Activated effector memory CD4-positive, alpha-beta T cell treated with anti-CD3 and anti-CD28 coated beads, Interleukin-2, amount 50 U/mL, for 16 hours (primary cell): ENCODE data around the gene ATP6V0A1.
"Not testable (repeated sequence)": the region's sequence is repeated elsewhere in the genome, so short reads cannot be mapped to it uniquely, and the experiment has no call there.

Experiments used
- DNase-seq: peaks from one replicate; pipeline ENCODE4 v3.0.0-alpha.2; 2020

ATP6V0A1 gene

DNA sequence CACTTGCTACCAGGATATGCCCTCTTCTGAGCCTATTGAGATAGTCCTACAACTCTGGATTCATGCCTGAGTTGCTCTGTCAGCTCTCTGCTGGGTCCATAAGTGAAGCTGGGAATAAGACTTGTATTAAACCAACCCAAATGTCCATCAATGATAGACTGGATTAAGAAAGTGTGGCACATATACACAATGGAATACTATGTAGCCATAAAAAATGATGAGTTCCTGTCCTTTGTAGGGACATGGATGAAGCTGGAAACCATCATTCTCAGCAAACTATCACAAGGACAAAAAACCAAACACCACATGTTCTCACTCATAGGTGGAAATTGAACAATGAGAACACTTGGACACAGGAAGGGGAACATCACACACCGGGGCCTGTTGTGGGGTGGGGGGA lies 19.1 kb downstream of the ATP6V0A1 start:
- DNase-seq = not testable (repeated sequence)

DNA sequence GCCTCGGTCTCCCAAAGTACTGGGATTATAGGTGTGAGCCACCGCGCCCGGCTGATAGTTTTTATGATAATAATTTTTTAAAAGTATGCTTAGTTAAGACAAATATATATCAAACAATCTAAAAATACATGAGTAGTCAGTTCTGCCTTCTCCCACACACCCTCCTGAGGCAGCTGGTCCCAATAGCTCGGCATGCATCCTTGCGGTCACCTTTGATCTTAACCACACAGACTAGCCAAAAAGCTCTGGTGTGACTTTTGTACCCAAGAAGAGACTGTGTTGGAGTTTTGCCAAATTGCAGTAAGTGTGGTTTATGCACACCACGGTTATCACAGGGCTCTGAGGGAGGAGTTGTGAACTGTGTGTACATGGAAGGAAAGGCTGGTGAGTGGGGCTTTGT lies 25.6 kb downstream of the ATP6V0A1 start:
- peak; percentile 84 for DNase-seq

DNA sequence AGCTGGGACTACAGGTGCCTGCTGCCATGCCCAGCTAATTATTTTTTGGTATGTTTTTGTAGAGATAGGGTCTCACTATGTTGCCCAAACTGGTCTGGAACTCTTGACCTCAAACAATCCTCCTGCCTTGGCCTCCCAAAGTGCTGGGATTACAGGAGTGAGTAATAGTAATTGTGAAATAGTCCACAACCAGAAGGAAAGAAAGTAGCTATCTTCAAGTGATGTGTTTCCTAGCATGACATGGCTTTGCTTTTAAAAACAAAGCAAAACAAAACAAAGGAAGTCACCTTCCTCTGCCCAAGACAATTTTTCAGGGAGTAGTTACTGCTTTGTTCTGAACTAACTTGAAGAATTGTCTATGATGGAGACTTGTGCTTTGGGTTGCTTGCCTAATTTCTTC lies 27.0 kb downstream of the ATP6V0A1 start:
- DNase-seq = no peak

DNA sequence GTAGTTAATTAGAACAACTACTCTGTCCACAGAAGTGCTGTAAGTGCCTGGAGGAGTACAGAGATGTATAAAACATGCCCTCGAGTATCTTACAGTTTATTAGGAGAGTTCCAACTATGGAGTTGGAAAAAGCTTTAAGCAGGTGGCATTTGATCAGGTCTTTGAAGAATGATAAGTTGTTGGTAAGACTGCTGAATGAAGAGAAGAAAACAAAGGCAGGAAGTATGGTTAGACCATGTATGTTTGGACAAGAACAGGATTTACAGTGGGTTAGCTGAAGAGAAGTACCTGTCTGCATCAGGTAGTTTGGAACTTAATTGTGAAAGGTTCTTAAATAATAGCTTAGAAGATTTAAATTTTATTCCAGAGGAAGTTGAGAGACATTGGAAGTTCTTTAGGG lies 29.4 kb downstream of the ATP6V0A1 start:
- no peak for DNase-seq

DNA sequence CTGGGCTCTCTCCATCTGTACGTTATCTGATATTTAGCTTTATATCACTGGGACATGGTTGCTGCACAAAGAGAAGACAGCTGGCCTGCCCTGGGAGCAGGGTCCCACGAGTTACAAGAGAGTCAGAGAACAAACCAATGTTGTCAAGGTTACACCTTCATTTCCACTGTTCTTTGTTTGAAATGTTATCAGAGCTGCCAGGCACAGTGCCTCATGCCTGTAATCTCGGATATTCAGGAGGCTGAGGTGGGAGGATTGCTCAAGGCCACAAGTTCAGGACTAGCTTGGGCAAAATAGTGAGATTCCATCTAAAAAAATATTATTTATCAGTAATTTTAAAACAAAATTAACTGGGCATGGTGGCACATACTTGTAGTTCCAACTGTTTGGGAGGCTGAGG lies 34.6 kb downstream of the ATP6V0A1 start:
- no peak for DNase-seq

DNA sequence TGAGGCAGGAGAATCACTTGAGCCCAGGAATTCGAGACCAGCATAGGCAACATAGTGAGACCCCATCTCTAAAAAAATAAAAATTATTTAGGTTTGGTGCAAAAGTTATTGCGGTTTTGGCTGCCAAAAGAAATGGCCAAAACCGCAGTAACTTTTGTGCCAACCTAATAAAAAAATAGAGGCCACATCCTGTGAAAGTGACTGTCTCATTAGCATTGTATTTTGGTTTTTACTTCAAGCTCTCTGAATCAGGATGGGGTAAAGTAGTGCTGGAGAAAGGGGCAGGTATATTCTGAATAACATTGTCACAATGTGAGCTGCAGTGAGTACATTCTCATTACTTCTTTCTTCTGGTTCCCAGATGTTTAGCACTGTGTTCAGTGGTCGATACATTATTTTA lies 36.0 kb downstream of the ATP6V0A1 start:
- no peak for DNase-seq

DNA sequence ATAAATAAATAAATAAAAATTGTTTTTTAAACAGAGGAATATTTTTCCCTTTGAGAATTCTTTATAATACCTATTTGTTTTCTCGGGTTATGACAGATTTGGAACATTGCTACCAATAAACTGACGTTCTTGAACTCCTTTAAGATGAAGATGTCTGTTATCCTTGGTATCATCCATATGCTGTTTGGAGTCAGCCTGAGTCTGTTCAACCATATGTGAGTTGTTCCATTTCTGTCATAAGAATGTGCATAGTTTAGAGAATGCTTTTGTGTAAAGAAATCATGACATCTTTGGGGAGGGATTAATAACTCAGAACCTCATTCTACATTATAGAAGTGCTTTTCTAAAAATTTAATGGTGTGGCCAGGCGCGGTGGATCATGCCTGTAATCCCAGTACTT lies 40.1 kb downstream of the ATP6V0A1 start:
- no peak for DNase-seq

DNA sequence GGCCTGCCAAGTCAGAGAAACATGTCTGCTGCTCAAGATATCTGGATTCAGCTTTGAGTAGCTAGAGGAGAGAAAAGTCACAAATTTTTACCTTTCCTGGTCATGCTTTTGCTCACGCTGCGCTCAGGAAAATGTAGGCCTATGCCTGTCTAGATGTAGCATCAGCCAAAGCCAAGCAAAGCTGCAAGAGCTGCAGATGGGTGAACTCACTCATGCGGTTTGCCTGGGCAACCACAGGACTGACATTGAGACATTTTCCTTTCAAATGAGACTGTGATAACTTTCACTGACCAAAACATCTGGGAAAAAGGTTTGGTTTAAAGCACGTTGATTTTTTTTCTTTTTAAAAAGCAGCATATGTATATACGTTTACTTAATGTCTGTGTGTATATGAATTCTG lies 43.4 kb downstream of the ATP6V0A1 start:
- no peak for DNase-seq

DNA sequence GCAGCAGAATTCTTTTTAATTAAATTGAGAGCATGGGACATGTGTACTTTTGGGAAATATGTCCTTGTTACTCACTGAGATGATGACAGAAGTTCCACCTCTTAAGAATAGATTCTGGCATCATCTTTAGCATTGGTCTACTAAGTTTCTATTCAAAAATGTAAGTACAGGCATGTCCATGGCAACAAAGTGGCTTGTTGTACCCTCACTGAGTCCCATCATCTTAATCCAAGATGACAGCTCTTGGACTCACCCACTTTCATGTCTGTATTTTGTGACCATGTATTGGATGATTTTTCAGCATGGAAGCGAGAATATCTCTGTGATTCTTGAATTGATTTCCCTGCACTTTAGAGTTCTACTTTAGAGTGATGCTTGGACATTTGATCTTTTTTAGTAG lies 44.2 kb downstream of the ATP6V0A1 start:
- no peak for DNase-seq

DNA sequence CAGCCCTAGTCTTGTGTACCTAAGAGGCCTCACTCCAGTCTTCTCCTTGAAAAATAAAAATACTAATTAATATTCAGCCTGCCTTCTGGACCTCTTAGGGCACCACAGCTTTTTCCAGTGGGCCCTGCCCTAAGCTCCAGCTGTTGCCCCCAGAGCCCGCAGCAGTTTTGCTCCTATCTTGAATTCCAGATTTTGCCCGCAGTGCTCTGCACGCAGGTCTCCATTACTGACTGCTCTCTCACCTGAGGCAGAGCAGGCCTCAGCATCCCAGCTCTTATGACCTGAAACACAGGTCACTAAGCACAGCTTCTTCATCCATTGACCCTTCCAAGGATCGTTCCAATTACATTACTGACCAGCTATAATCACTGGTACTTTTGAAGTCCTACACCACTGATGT lies 49.0 kb downstream of the ATP6V0A1 start:
- DNase-seq = no peak

DNA sequence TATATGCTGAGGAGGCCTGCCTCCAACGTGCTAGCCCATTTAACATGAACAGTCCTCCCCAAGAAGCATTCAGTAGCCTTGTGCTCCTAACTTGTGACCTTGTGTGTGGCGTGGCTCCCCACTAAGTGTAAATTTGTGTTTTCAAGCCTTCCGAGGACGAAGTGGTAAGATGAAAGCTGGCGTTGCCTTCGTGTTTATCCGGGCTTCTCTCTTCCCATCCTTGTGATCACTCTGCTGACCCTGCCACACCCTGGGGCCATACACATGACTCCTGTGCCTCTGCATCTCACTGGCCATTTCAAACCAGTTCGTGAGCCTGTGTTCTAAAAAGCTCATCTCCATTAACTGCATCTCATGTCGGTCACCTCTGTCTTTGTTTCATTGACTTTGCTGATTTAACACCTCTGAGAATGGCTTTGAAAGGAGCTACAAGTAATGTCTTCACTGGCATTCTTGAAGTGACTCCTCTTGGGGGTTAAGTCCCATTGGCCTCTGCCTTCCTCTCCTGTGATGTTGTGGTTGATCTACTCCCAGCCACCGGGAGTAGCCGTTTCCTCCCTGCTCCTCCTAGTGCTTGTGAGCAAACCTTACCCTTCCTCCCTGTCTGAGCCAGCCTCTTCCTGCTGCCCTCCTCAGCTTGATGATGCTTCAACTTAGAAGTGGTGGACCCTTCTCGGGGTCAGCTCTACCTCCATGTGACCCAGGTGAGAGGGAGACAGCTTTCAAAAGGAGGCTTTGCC lies 49.9 kb downstream of the ATP6V0A1 start:
- no peak for DNase-seq

DNA sequence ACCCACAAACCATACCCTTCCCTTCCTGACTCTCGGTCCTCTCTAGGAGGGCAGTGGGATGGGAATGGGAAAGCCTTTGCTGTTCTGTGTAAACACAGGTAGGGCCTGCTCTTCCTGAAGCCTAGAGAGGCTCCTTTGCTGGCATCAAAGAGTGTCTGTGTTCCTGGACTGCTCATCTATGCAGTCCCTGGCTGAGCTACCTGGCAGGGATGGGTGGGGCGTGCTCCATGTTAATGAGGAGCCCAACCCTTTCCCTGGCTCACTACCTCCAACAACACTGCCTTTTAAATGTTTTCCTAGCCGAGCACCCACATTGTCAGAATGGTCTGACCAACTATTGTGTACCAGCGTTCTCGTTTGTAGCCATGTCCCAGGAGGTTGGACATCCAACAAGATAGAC lies 50.7 kb downstream of the ATP6V0A1 start:
- no peak for DNase-seq

DNA sequence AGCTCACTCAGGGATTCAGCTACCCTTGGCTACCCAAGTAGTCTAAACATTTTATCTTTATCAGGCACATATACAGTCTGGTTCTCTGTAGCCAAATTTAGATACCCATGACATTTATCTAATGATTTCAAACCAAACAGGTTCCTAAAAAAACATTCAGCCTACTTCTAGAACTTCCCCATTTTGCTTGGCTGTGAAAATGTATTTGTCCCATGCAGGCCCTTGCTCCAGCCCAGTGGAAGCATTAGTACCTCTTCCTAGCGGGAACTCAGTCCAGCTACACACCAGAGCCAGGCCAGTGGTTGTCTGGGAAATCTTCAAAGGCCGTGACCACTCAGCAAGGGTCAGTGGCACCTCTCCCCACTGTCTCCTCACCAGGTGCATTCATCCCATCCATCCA lies 51.2 kb downstream of the ATP6V0A1 start:
- no peak for DNase-seq

DNA sequence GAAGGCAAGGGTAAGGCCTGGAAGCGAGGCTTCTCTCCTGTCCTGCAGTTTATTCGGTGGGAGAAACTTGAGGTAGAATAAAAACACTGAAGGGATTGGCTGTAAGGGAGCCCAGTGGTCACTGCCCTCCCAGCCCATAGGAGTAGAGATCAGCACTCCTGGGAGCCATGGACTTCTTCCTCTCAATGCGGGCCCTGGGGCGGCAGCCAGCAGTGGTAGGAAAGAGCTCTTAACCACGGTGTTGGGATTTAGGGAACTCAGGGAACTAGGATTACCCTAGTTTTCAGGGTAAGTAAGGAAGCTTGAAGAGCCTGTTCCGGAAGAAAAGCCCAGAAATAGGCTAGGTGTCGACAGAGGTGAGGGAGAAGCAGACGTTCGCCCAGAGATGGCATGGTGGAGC lies 53.6 kb downstream of the ATP6V0A1 start:
- no peak for DNase-seq

DNA sequence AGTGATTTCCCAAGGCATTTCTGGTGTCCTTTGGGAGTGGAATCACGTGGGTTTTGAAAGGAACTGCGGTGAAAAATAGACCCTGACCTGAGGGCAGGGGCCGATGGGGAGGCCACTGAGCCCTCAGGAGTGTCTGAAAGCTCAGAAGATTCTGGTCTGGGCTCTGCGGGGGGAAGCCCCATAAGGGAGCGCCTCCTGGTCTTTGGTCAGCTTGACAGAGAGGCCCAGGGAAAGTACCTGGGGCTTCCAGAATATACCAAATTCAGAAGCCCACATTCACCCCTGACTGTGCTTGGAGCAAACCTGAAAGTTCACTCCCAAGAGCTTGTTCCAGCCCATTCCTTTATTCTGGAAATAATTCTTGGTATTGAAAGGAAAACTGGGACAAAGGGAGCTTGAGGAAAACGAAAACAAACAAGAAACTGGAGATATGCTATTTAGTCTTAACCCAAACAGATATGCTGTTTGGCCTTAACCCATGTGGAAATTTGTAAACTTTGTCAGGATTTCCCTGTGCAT lies 54.1 kb downstream of the ATP6V0A1 start:
- no peak for DNase-seq

DNA sequence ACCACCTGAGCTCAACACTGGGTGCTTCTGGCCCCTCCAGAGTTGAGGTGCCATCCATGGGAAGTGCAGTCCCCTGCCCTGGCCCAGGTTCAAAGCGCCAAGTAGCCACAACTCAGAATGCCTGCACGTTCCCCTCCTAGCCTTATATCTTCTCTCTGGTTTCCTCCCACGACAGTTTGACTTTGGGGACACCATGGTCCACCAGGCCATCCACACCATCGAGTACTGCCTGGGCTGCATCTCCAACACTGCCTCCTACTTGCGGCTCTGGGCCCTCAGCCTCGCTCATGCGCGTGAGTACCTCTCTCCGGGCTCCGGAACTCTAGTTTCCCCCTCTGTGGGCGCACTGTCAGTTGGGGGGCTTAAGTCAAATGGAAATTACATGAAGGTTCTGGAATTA lies 55.0 kb downstream of the ATP6V0A1 start:
- DNase-seq = no peak

DNA sequence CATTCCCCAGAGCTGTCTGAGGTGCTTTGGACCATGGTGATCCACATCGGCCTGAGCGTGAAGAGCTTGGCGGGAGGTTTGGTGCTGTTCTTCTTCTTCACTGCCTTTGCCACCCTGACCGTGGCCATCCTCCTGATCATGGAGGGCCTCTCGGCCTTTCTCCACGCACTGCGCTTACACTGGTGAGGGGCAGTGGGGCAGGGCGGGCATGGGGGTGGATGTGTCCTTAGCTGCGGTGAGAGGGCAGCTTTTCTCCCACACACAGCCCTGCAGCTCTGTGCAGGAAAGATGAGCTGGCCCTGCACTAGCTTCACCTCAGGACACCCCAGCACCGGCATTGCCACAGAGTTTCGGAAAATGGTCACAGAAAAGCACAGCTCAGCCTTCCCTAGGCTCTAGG lies 55.6 kb downstream of the ATP6V0A1 start:
- no peak for DNase-seq

DNA sequence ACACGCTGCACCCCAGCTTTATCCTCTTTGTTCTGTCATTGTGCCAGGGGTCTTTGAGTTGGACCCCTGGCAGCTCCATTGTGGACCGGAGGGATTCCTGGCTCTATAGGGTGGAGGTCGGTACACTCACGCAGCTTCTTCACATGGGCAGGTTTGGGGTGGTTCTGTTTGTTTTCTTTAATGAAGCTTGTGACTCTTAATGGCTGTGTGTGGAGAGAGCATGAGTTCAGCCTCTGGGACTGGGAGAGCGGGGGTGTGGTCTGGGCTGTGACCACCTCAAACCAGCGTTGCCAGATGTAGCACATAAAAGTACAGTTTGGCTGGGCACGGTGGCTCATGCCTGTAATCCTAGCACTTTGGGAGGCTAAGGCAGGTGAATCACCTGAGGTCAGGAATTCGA lies 56.2 kb downstream of the ATP6V0A1 start:
- no peak for DNase-seq

DNA sequence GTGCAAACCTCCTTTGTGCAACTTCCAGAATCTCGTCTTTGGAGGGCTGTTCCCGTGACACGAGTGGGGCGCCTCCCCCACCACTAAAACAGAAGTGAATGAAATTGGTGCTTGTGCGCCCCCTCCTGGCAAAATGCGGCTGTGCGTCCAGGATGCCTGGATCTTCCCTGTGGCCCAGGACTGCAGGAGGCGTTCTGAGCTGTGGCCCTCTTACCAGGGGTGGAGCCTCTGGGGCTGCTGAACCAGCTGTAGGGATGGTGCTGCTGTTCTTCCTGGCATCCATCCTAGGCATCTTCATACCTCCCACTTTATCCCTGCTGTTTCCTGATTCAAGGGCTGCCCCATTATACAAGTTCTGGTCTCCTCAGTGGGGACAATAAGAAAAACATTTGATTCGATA lies 58.8 kb downstream of the ATP6V0A1 start:
- DNase-seq = peak; percentile 93

DNA sequence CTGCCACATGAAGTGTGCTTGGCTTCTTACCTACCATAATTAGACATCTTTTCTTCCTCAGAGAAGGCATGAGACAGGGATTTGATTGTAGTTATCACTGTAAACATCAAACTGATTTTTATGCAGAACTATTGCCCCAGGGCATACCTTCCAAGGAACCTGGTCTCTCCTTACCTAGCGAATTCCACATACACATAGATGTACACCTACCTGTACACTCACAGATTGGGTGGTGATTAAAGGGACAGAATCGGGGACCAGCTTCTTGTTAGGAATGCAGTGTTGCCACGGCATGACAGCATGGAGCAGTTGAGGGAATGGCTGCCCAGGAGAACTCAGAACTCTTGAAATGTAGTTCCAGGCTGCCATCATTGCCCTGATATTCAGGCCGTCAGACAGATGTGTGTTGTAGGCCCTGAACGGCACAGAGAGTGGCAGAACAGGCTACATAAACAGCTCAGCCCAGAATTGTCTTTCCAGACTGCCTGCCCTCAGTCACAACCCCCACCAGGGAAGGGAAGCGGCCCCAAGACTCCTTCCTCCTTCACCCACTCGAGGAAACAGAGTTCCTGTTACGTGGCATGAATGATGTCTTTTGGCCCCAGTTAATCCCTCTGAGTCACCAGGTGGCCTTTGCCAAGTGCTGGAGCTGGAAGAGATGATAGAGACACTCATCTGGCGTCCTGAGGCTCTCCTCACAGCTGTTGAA lies 59.5 kb downstream of the ATP6V0A1 start:
- DNase-seq = no peak

DNA sequence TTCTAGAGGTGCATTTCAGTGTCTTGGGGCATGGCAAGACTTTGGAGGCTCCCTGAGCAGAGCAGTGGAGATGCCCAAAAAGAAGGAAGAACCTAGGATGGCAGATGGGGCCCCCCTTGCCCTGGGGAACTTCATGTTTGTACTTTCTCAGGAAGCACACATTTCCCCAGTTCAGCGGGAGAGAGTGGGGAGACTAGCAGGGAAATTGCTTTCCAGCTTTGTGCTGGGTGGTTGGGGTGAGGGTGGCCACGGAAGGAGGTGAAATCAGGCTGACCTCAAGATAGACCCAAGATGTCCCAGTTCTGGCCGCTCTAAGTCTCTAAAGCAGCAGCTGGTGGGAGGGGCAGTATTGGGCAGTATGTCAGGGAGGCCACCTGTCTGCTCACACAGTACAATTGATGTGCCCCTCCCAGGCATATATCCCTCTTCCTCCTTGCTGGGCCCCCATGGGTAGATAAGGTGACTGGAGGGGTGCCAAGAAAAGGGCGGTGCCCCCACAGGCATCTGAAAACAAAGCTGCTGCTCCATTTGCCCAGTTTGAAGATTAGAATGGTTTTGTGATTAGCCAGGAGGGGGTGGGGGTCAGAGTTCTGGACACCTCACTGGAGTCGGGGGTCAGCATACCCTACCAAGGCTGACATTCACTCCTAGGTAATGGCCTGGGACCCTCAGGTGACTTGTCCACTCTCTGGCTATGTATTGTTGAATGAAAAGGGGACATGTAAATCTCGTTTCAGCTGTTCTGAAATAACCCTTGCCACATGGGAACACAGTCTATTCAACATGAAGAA lies 60.3 kb downstream of the ATP6V0A1 start:
- no peak for DNase-seq

DNA sequence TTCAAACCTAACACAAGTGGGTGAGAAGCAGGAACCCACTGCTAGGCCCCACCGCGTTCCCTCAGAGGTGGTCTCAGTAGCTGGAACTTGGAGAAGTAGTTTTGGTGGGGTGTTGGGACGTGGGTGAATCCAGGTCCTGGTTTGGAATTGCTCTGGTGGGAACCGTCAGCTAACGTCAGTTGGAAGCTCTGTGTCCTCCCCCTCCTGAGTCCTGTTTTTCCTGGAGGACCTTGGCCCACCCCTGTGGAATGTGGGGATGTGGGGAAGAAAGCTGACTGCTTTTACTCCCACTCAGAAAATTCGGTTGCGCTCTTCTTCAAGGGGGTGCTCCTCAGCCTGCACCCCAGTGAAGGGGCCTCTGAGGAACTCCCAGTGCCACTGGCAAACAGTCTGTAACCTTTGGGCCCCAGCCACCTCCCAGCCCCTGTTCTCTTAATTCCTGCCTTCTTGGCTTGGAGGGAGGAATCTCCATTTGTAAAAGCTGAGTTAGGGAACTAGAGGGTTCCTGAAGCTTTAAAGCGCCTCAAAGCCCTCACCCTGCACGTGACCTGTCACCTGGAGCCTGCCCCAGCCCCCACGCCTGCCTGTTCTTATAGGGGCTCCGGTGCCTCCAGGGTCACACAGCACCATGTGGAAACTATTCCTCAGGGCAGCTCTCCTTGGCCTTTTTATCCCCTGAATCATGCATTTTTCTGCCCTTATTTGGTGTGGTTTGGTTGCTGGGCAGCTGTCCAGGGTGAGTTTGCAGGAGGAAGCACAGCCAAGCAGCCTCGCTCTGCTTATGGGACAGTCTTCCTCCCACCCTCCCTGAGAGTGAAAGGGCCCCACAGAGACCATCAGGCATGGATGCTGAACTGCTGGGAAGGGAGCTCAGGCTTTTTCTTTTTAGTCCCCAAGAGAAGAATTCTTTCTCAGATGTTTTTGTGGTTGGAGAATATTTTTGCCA lies 61.1 kb downstream of the ATP6V0A1 start:
- no peak for DNase-seq

DNA sequence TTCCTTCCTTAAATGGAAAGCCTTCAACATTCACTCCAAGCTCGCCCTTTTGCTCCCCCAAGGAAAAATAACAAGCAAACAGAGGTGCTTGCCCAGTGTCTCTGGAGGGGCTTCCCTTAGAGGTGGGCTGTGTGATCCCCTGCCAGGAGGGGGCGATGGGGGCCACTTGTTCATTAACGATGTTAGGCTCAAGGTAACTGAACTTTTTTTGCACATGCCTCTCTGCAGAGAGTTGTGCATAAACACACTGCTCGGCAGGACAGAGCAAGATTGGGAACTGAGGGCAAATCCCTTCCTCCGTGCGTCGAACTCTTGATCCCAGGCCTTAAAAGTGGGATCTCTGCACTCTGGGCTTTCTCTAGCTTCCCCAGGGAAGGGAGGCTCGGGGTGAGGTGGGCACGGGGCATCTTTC lies 61.9 kb downstream of the ATP6V0A1 start:
- DNase-seq = no peak
